Mesothelial cell of epicardium (in vitro differentiated cells): Measurements from ENCODE around the gene NPDC1. TPM values are rescaled to one million over a fixed set of nuclear protein-coding genes. Genes with fewer than 3 reads are reported as not detected.
A peak's percentile ranks its signal among the peaks of the same experiment; 100 is the strongest.

Experiments
- DNase-seq, 2 experiments: peaks; one replicate each; pipeline ENCODE4 v3.0.0; 2021; ENCODE audit warnings: low spot score in 2 of 2; ENCODE audit not compliant: unreplicated experiment in 2 of 2
- H3K27ac Mint-ChIP-seq: 2 replicates; pipeline ENCODE4 v1.8.0; 2021; ENCODE audit warnings: mixed read lengths
- H3K27me3 Mint-ChIP-seq: 2 replicates; pipeline ENCODE4 v1.8.0; 2021; ENCODE audit warnings: low read depth, mixed read lengths
- H3K36me3 Mint-ChIP-seq: 2 replicates; pipeline ENCODE4 v1.8.0; 2021; ENCODE audit warnings: mixed read lengths
- H3K4me1 Mint-ChIP-seq: 2 replicates; pipeline ENCODE4 v1.8.0; 2021; ENCODE audit warnings: mixed read lengths
- H3K4me3 Mint-ChIP-seq: 2 replicates; pipeline ENCODE4 v1.8.0; 2021; ENCODE audit warnings: mild to moderate bottlenecking, moderate library complexity, mixed read lengths
- H3K9me3 Mint-ChIP-seq: 2 replicates; pipeline ENCODE4 v1.8.0; 2021; ENCODE audit warnings: mixed read lengths
- CTCF ChIP-seq: fragments of 200-600 bp; sonication (generic); IDR thresholded peaks from one replicate; pipeline ENCODE4 v1.5.0; 2021; ENCODE audit warnings: antibody characterized with exemption; ENCODE audit not compliant: unreplicated experiment
- total RNA-seq: library from RNA; stranded (reverse); gene quantifications from 3 replicates; pipeline ENCODE4 v1.2.1, GENCODE V29; 2021

NPDC1 gene
- total RNA-seq, 1 donor from 2014 or later: 75.8 TPM

DNA sequence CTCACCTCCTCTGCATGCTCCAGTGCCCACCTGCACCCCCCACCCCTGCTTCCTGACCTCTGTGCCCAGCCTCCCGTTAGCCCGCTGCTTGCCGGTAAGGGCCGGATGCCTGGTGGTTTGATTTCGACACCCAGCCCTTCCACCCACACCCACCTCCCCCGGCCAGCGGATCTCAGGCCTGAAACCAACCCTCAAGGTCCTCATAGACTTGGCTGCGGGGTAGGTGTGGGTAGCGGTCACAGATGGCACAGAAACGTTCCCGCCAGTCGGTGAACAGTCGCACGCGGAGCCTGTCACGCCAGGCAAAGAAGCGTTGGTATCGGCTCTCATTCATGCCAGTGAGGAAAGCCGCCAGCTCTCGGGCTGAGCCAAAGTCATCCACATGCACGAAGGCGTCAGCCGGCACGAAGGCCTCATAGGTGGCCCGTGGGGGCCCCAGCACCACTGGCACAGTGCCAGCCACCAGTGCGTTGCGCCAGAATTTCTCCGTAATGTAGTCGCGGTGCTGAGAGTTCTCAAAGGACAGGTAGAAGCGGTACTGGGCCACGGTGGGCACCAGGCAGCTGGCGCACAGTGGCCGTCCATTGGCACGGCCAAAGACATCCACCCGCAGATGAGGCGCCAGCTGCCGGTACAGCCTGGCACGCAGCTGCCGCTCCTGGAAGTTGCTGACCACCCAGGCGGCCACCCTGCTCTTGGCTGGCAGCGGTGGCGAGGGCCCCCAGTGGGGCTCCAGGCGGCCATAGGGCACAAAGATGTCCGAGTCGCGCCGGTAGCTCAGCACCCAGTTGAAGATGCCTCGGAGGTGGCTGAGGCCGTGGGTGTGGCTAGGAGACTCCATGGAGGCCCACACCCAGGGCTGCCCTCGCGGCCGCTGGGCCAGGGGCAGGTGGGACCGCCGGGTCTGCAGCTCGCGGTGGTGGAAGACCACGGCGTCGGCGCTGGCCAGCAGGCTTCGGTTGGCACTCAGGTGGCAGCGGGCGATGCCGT, 15.1 kb downstream of the NPDC1 start:
- TF ChIP-seq CTCF: no peak
- no peak for DNase-seq
- Mint-ChIP-seq H3K4me1 (peaks cover 8% of the 10 kb centered on the region), H3K27me3 (no peaks in the 10 kb centered on the region), H3K27ac (no peak overlapping the region), H3K4me3 (no peak overlapping the region), H3K9me3 (no peaks in the 10 kb centered on the region), H3K36me3 (no peaks in the 10 kb centered on the region)

DNA sequence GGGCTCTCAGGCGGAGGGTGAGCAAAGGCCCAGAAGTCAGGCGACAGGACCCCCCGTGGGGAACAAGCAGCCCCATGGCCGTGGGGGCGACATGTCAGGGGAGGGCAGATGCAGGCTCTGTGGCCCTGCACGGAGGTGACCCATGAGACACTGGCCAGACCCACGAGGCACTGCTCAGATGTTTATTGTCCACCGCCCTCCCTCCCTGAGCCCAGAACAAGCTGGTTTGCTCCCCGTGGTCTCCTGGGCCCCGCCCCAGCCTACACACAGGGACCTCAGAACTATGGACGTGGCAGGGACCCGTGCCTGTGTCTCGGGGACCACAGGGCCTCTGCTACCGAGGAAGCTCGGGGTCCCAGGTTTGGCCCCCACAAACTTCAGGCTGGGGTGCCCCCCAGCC, 16.0 kb downstream of the NPDC1 start:
- H3K27me3 Mint-ChIP-seq: no peaks in the 10 kb centered on the region
- no peaks in the 10 kb centered on the region for H3K36me3 Mint-ChIP-seq
- DNase-seq: no peak
- H3K27ac Mint-ChIP-seq: no peak overlapping the region
- TF ChIP-seq CTCF: no peak
- H3K4me3 Mint-ChIP-seq: no peak overlapping the region
- H3K9me3 Mint-ChIP-seq: no peaks in the 10 kb centered on the region
- H3K4me1 Mint-ChIP-seq: peaks cover 8% of the 10 kb centered on the region

- Mint-ChIP-seq H3K27me3 (no peaks in the 10 kb centered on the region), H3K4me1 (peaks cover 8% of the 10 kb centered on the region), H3K9me3 (no peaks in the 10 kb centered on the region), H3K36me3 (no peaks in the 10 kb centered on the region), H3K27ac (no peak overlapping the region), H3K4me3 (peak overlapping the region; percentile 68)
- peak; percentile 85 for TF ChIP-seq CTCF
- DNase-seq: peak; percentile 45 to 81
Observed at GRCh38 chr9:137029058-137029936, 16.7 kb downstream of the NPDC1 start.

- DNase-seq: peak; percentile 59 to 72
- Mint-ChIP-seq H3K9me3 (no peaks in the 10 kb centered on the region), H3K36me3 (no peaks in the 10 kb centered on the region), H3K27ac (no peak overlapping the region), H3K4me1 (peaks cover 8% of the 10 kb centered on the region), H3K4me3 (peak overlapping the region; percentile 68), H3K27me3 (no peaks in the 10 kb centered on the region)
- no peak for TF ChIP-seq CTCF
Observed at GRCh38 chr9:137028263-137029057, 17.5 kb downstream of the NPDC1 start.
